NCI-H345 (cell line): ENCODE measurements around the gene TNIP1.

Source experiments
- DNase-seq: peaks from one replicate; lab custom pipeline; 2025; lab: John Stamatoyannopoulos, UW

TNIP1 gene

DNA sequence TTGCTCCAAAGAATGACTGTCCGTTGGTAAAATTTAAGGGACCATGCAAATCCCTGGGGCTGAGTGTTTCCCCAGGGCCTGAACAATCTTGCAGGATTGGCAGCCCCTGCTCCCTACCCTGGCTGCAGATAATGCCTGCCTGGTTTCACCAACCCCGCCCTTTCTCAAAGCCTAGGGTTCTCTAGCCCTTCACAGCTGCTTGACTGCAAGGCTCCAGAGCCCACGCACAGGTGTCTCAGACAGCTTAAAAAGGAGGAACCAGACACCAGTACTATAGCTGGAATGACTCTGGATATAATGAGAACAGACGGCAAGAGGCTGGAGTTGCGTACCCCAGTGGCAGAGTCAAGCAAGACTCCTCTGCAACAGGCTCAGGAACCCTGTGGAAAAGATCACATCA lies 25.2 kb upstream of the TNIP1 start:
- no peak for DNase-seq

- no peak for DNase-seq
Measured at GRCh38 chr5:151105561-151105960, 24.7 kb upstream of the TNIP1 start.

GRCh38 chr5:151104795-151105194 lies 24.0 kb upstream of the TNIP1 start:
- DNase-seq = no peak

DNA sequence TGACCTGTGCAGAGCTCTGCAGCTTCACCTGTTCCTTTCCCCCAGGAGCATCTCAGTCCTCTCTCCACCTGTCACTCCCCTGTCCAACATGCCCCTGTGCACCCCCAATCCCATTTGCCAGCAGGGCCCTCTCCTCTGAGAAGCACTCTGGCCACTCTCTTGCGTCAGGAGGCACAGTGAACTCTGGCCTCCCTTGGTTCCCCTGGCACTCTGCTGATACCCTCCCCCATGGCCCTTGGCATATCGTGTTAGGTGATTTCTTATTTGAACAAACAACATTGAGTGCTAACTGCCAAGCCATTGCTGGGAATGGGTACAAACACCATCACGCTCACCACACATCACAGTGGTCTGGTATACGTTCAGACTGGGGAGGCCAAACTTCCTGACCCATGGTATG lies 20.9 kb upstream of the TNIP1 start:
- no peak for DNase-seq

- DNase-seq = no peak
Measured at GRCh38 chr5:151101151-151101550, 20.3 kb upstream of the TNIP1 start.

DNA sequence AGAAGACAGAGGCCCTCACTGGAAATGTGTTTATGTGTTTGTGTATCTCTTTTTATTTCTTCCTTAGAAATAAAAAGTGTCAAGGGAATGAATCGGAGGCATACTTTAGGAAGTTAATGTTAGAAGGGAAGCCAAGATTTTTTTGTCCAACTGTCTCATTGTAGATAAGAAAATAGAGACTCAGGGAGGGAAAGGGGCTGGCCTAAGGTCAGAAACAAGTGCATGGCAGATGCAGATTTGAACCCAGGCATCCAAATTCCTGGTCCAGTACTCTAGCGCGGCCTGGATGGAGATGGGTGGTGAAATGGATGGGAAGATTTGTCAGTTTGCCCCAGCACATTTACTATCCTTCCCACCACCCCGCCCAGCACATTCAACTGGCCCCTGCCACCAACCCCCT lies 19.8 kb upstream of the TNIP1 start:
- DNase-seq = no peak

- no peak for DNase-seq
Measured at GRCh38 chr5:151098768-151099121, 17.9 kb upstream of the TNIP1 start.

- no peak for DNase-seq
Measured at GRCh38 chr5:151097820-151098767, 17.3 kb upstream of the TNIP1 start.

DNA sequence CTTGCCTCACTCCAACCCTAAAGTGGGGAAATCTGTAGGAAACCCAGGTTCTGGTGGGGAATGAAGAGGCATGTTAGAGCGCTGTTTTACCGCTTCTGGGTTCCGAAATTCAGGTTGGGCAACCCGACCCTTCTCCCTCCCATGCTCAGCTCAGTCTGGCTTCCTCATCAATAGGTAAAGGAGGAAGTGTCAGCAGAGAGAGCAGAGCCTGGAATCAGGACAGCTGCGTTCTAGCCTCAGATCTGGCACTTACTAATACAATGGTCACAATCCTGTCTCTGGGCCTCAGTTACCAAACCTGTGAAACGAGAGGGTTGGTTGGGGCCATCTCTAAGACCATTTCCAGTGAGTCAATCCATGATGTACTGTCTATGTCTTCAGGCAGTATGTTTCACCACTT lies 16.2 kb upstream of the TNIP1 start:
- DNase-seq = no peak

- DNase-seq = no peak
Measured at GRCh38 chr5:151096001-151096373, 15.2 kb upstream of the TNIP1 start.

- no peak for DNase-seq
Measured at GRCh38 chr5:151095341-151096000, 14.6 kb upstream of the TNIP1 start.

- DNase-seq = no peak
Measured at GRCh38 chr5:151094852-151095245, 14.0 kb upstream of the TNIP1 start.

DNA sequence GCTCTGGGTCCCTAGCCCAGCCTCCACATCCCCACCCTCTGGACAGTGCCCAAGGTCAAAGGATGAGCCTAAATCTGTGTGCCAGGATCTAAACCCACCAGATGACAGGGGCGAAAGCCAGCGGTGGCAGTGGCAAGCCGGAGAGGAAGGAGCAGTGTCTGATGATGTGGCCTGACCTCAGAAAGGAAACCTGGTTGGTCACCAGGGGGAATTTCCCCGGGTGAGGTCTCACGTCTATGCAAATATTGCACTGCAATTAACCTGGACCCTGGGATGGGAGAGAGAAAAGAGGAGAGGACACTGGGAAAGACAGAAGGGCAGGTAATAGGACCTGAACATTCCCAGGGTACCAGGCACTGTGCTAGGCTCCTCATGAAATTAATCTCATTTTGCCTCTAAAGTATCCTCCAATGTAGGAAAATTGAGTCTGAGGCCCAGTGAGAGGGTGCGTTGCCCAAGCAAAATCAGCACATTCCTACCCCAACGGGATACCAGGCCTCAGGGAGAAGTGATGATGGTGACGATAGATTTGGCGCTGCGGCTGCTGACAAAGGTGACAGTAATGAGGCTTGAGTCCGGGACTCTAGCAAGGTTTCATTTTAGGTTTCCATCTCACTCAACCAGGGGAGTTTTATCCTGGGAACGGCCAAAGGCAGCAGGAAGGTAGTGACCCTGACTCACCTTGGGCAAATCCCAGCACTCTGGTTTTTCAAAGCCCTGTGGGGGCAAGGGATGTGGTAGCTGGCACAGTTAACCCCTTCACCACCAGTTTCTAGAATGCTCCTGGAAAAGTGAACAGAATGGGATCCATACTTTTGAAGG lies 13.4 kb upstream of the TNIP1 start:
- no peak for DNase-seq

- DNase-seq = no peak
Measured at GRCh38 chr5:151093476-151093889, 12.6 kb upstream of the TNIP1 start.

DNA sequence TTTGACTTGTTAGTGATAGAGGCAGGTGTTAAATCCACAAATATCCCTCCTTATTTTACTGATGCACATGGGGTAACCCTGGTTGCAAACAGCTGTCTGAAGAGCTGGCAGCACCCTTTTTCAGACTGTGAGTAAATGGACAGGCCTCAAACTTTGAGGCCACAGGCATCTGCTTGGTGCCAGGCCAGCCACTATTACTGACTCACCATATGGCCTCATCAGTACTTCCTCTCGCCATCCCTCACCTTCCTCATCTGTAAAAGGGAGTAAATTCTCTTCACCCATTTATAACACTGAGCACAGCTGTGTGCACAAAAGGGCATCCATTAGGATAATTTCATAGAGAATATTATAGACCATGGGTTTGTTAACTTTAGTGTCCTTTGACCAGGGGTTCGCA lies 11.9 kb upstream of the TNIP1 start:
- no peak for DNase-seq

DNA sequence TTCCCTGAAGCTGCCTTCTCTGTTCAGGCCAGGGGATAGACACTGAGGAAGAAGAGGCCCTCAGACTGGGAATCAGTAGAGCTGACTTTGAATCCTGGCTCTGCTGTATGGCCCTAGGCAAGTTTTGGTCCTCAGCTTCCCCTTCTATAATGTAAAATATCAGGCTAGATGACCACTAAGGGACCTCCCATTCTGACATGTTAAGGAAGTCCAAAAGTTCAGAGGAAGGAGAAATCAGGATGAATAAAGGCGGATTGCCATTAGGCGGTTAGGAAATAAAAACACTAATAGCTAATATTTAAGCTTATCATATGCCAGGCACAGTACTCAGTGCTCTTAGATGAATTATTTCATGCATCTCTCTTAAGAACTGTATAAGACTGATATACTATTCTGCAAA lies 8.9 kb upstream of the TNIP1 start:
- DNase-seq = no peak

DNA sequence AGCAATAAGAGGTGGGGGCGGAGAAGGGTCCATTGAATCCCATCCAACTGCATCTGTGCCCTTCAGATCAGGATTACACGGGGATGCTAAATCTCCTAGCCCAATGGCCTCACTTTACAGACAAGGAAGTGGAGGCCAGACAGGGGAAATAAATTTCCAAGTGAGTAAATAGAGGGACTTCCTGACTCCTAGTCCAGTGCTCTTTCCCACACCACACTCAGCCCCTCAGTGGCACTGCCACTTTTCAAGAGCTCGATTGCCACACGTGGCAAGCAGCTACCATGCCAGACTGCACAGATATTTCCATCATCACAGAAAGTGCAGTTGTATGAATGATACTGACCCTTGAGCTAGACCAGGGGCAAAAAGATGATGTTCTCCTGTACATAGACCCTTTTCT lies 8.2 kb upstream of the TNIP1 start:
- no peak for DNase-seq

GRCh38 chr5:151087486-151087885 lies 6.7 kb upstream of the TNIP1 start:
- no peak for DNase-seq

DNA sequence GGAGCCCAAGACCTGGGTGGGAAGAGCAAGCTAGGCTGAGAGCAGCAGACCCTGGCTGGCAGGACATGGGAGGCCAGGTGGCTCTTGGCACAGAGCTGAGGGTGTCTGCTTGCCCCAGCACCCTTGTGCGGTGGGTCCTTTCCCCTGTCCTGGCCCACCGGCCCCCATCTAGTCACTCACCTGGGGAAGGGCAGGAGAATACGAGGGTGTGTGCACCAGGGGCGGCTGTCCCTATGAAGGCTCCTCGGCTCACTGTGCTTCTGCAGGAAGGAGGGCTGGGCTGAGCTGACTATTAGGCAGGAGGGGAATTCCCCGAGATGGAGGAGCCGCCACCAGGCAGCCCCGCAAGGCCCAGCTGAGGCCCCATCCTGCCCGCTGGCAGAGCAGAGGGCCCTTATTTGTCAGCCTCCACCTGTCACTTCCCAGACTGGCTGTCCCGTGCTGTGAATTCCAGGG lies 6.1 kb upstream of the TNIP1 start:
- DNase-seq = no peak

- no peak for DNase-seq
Measured at GRCh38 chr5:151086192-151086869, 5.5 kb upstream of the TNIP1 start.

DNA sequence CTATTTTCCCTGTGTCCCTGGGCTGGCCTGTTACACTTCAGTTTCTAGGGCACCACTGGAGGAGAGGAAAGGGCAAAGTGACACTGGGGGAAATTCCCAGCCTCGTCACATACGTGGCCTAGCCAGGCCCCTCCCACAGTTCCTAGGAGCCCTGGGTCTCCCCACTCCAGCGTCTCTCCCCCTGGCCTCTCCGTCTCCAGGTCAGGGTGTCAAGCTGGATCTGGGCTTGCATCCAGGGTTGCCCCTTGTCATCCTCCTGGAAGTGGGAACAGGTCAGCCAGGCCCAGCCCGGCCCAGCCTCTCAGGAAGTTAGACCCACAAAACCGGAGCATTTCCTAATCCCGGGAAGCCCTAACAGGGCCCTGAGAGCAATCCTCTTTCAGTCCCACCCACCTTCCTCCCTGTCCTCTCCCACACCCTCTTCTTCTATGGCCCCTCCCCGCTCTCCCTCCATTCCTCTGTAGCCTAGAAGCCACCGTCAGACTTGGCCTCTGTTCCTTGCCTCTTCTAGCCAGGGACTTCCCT lies 4.7 kb upstream of the TNIP1 start:
- DNase-seq = no peak

- no peak for DNase-seq
Measured at GRCh38 chr5:151084363-151084762, 3.5 kb upstream of the TNIP1 start.
